ENCODE data around the gene NFIA. TPM values are rescaled to one million over a fixed set of nuclear protein-coding genes. Genes with fewer than 3 reads are reported as not detected.
A peak's percentile ranks its signal among the peaks of the same experiment; 100 is the strongest.

The NFIA gene
- total RNA-seq, 1 donor from 2014 or later: 16.2 TPM

- no peaks in the 10 kb centered on the region for H3K9me3 Mint-ChIP-seq (ENCODE audit: unreplicated experiment)
- DNase-seq (ENCODE audit: low spot score): no peak
- TF ChIP-seq CTCF (IDR thresholded peaks at IDR 0.05; ENCODE audit: unreplicated experiment): no peak
- peaks cover 2% of the 10 kb centered on the region for H3K27me3 Mint-ChIP-seq (ENCODE audit: unreplicated experiment)
- H3K4me3 Mint-ChIP-seq (ENCODE audit: unreplicated experiment): no peak overlapping the region
- no peaks in the 10 kb centered on the region for H3K4me1 Mint-ChIP-seq (ENCODE audit: unreplicated experiment)
- H3K27ac Mint-ChIP-seq (ENCODE audit: unreplicated experiment): no peak overlapping the region
- no peaks in the 10 kb centered on the region for H3K36me3 Mint-ChIP-seq (ENCODE audit: low read depth, unreplicated experiment)
These were observed 248.2 kb downstream of the NFIA start for GRCh38 chr1:61330571-61330970.

- H3K27me3 Mint-ChIP-seq (ENCODE audit: unreplicated experiment): peaks cover 2% of the 10 kb centered on the region
These were observed 249.9 kb downstream of the NFIA start for GRCh38 chr1:61332196-61332753.

DNA sequence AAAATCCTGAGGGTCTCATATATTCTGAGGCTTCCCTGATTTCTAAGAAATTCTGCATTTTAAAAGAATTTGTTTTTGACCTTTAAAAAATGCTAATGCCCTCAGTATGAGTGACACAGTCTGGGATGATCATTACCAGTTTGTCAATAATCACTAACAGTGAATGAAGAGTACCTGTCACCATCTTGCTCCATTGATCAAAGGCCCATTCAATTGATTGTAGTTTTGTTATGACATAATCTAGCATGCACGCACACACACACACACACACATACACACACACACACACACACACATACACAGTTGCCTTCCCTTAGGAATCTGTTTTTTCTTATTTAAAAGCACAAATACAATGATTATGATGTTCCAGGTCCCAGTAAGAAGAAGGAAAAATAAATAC lies 250.4 kb downstream of the NFIA start:
- Mint-ChIP-seq H3K27me3 (ENCODE audit: unreplicated experiment) (peaks cover 2% of the 10 kb centered on the region), H3K4me3 (ENCODE audit: unreplicated experiment) (no peak overlapping the region), H3K4me1 (ENCODE audit: unreplicated experiment) (peaks cover 7% of the 10 kb centered on the region), H3K27ac (ENCODE audit: unreplicated experiment) (no peak overlapping the region), H3K9me3 (ENCODE audit: unreplicated experiment) (no peaks in the 10 kb centered on the region), H3K36me3 (ENCODE audit: low read depth, unreplicated experiment) (no peaks in the 10 kb centered on the region)
- no peak for DNase-seq (ENCODE audit: low spot score)
- TF ChIP-seq CTCF (IDR thresholded peaks at IDR 0.05; ENCODE audit: unreplicated experiment): no peak

More at GRCh38 chr1:61332196-61332753, 249.9 kb downstream of the NFIA start:
- Mint-ChIP-seq H3K4me1 (ENCODE audit: unreplicated experiment) (peaks cover 2% of the 10 kb centered on the region), H3K36me3 (ENCODE audit: low read depth, unreplicated experiment) (no peaks in the 10 kb centered on the region), H3K9me3 (ENCODE audit: unreplicated experiment) (no peaks in the 10 kb centered on the region), H3K4me3 (ENCODE audit: unreplicated experiment) (no peak overlapping the region), H3K27ac (ENCODE audit: unreplicated experiment) (no peak overlapping the region)
- no peak for TF ChIP-seq CTCF (IDR thresholded peaks at IDR 0.05; ENCODE audit: unreplicated experiment)
- no peak for DNase-seq (ENCODE audit: low spot score)

- H3K9me3 Mint-ChIP-seq (ENCODE audit: unreplicated experiment): no peaks in the 10 kb centered on the region
- TF ChIP-seq CTCF (IDR thresholded peaks at IDR 0.05; ENCODE audit: unreplicated experiment): no peak
- no peaks in the 10 kb centered on the region for H3K27me3 Mint-ChIP-seq (ENCODE audit: unreplicated experiment)
- no peak overlapping the region for H3K27ac Mint-ChIP-seq (ENCODE audit: unreplicated experiment)
- DNase-seq (ENCODE audit: low spot score): no peak
- peaks cover 12% of the 10 kb centered on the region for H3K4me1 Mint-ChIP-seq (ENCODE audit: unreplicated experiment)
- H3K4me3 Mint-ChIP-seq (ENCODE audit: unreplicated experiment): no peak overlapping the region
- H3K36me3 Mint-ChIP-seq (ENCODE audit: low read depth, unreplicated experiment): no peaks in the 10 kb centered on the region
These were observed 252.6 kb downstream of the NFIA start for GRCh38 chr1:61334718-61335589.

DNA sequence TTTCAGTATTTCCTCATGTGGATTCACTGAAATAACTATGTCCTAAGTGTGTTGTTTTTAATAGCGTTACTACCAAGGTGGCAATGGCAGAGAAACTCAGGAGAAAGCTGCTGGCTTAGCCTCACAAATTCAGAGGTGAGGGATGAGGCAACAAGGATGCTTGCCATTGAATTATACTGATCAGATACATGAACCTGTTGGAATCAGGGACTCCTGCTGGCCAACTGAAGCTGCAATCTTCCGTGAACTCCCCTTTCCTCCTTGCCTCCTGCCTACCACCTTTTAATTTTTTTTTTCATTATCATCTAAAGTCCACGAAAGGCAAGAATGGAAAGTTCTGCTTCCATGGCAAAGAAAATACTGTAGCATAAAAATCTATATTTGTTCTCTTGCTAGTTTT lies 254.7 kb downstream of the NFIA start:
- no peaks in the 10 kb centered on the region for H3K27me3 Mint-ChIP-seq (ENCODE audit: unreplicated experiment)
- H3K4me1 Mint-ChIP-seq (ENCODE audit: unreplicated experiment): peaks cover 12% of the 10 kb centered on the region
- H3K36me3 Mint-ChIP-seq (ENCODE audit: low read depth, unreplicated experiment): no peaks in the 10 kb centered on the region
- no peaks in the 10 kb centered on the region for H3K9me3 Mint-ChIP-seq (ENCODE audit: unreplicated experiment)
- no peak for TF ChIP-seq CTCF (IDR thresholded peaks at IDR 0.05; ENCODE audit: unreplicated experiment)
- H3K27ac Mint-ChIP-seq (ENCODE audit: unreplicated experiment): peak overlapping the region; percentile 94
- no peak for DNase-seq (ENCODE audit: low spot score)
- no peak overlapping the region for H3K4me3 Mint-ChIP-seq (ENCODE audit: unreplicated experiment)

All from endothelial cell (in vitro differentiated cells).